GM12873 (cell line): ENCODE results near the gene TMEM167A.

Source experiments
- CTCF ChIP-seq: IDR thresholded peaks from 2 replicates; pipeline ENCODE4 v1.5.1; 2012; ENCODE audit warnings: low read depth, mild to moderate bottlenecking, moderate library complexity, low read length, control low read depth; ENCODE audit not compliant: insufficient read depth; ENCODE audit errors: missing control alignments

Gene TMEM167A

DNA sequence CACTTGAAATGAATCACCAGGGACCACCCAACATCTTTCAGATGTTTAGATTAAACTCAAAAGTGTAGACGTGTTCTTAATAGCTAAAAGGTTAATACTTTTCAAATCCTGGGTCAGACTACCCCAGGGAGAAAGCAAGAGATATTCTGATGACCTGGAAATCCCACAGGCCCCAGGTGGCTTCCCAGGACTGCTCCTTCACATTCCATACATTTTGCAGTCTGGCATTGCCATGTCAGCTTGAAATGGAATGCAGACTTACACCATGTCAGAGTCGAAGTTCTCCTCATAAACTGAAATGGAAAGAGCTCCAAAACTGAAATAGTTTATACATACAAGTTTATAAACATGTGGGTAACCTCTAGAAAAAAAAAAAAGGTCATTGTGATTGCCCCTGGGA, 61.5 kb downstream of the TMEM167A start:
- TF ChIP-seq CTCF: no peak

DNA sequence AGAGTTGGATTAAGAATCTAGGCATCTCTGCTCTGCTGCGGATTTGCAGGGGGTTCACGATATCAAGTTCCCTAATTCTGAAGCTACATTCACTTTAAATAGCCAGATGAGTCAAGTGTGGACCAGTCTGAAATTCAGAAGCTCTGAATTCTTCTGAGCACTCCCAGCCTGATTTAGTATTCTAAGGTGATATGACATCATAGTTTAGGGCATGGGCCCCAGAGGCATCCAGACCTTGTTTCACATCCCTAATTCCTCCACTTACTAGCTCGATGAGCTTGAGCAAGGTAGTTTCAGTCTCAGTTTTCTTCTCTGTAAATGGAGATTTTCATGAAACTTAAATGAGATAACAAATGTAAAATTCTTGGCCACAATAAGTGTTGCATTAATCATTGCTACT, 65.2 kb downstream of the TMEM167A start:
- no peak for TF ChIP-seq CTCF

DNA sequence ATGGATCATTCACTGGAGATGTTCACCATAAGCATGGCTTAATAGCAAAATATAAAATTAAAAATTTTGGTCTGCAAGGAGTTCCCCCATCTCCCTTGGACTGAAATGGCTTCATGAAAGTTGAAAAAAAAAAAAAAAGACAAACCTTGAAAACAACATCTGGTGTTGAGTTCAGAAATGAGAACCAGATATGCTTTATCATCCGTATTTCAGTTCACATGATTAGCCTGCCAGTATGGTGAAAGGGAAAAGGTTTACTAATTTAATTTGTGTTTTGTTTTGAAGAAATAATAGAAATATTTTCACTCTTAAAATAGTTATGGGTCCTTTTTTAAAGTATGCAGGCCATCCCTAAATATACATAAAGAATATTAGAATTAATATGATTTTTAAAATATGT, 67.8 kb downstream of the TMEM167A start:
- TF ChIP-seq CTCF: no peak

DNA sequence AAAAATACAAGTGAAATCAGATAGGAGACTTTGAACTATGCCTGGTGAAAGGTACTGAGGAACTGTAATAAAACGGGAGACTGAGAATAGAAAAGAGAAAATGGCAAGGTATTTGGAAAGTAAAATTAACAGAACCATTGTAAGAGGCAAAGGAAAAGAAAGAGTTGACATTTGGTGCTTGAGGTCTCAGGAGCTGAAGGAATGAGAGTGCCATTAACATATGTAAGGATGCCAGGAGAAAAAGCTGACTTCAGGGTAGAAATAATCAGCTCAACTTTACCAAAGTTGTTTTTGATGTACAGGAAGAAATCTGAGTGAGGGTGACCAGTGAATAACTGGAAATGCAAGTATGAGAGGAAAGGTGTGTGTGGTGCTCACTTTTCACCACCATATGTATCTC, 69.4 kb downstream of the TMEM167A start:
- TF ChIP-seq CTCF: no peak

GRCh38 chr5:83006683-83007283, 70.4 kb downstream of the TMEM167A start:
- TF ChIP-seq CTCF: no peak

DNA sequence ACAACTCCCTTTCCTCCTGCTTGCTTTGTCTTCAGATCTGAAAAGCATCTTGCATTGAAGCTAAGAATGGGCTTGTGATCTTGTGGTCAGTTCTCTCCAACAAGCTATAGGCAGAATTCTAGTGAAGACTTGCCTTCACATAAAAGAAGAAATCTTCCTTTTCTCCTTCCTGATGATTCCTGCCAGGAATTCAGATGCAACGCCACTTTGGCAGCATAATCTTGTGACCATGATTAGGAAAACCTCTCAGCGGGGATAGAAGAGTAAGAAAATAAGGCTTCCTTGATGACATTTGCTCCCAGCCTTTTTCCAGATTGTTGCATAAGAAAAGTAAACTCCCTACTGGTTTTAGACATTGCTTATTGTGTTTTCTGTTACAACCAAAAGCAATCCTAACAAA, 73.4 kb downstream of the TMEM167A start:
- TF ChIP-seq CTCF: no peak
